HFF-Myc (cell line): ENCODE data around the gene ITPKB.
A peak's percentile ranks its signal among the peaks of the same experiment; 100 is the strongest.

Experiments used
- DNase-seq: peaks from one replicate; pipeline ENCODE4 v3.0.0-alpha.2; 2011; ENCODE audit warnings: low read depth; ENCODE audit errors: extremely low read depth
- H3K4me3 ChIP-seq: replicated peaks from 2 replicates; pipeline ENCODE4 v1.5.1; 2011; ENCODE audit warnings: low read depth, mild to moderate bottlenecking, control low read depth, low read length
- TF ChIP-seq, protein P1 (sequence below): IDR thresholded peaks from 2 replicates; pipeline ENCODE4 v1.5.1; 2012; ENCODE audit warnings: mild to moderate bottlenecking, low read depth, low read length, control low read depth; ENCODE audit errors: missing control alignments

Gene ITPKB

DNA sequence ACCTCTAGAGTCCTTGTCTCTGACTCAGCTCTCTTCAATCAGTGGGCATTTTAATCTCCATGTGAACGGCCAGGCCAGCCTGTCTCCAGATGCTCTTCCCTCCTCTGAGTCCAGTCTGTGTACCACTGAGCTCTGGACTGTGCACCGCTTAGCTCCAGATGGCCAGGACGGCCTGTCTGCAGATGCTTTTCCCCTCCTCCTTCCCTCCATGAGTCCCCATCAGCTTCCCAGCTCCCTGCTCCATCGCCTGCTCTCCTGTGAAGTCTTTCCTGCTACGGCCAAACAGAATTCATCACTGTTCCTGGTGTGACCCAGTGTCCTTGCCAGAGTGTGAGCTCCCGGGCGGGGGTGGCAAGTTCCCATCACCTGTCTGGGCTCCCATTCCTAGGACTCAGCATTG, 148.5 kb downstream of the ITPKB start:
- H3K4me3 ChIP-seq, result no peak overlapping the region
- peak; percentile 59 for DNase-seq
- TF ChIP-seq, protein P1, sequence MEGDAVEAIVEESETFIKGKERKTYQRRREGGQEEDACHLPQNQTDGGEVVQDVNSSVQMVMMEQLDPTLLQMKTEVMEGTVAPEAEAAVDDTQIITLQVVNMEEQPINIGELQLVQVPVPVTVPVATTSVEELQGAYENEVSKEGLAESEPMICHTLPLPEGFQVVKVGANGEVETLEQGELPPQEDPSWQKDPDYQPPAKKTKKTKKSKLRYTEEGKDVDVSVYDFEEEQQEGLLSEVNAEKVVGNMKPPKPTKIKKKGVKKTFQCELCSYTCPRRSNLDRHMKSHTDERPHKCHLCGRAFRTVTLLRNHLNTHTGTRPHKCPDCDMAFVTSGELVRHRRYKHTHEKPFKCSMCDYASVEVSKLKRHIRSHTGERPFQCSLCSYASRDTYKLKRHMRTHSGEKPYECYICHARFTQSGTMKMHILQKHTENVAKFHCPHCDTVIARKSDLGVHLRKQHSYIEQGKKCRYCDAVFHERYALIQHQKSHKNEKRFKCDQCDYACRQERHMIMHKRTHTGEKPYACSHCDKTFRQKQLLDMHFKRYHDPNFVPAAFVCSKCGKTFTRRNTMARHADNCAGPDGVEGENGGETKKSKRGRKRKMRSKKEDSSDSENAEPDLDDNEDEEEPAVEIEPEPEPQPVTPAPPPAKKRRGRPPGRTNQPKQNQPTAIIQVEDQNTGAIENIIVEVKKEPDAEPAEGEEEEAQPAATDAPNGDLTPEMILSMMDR, result no peak

DNA sequence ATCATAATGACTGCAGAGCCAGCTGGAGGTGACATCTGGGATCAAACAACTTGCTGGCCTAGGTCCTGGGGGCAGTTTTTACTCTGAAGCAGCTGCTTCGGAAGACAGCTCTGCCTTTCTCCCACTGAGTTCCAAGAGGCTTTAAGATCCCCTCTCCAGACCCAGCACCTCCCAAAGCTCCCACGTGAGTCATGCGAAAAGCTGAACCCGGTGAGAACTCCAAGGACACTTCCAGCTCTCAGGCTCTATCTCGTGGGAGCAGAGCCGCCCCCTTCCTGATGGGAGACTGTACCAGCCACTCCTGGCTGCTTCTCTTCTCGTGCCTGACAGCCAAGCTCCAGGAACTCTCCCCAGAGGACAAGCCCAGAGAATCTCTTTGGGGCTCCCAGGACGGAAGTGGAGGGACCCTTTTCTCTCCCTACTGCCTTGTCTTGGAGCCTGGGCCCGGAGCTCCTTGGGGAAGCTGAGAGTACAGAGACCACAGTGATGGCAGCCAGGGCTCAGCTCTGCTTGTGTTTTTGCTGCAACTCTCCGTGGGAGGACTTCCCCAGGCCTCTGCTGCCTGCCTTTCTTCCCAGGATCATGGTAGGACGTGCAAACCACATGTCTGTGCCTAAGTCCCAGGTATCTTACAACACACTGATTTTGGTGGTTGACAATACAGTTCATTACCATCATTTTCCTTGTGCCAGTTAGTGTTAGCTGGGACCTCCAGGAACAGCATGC, 149.9 kb downstream of the ITPKB start:
- TF ChIP-seq, protein P1, result no peak
- no peak for DNase-seq
- no peak overlapping the region for H3K4me3 ChIP-seq

GRCh38 chr1:226588484-226588883, 150.6 kb downstream of the ITPKB start:
- TF ChIP-seq, protein P1, result no peak
- H3K4me3 ChIP-seq, result no peak overlapping the region
- no peak for DNase-seq

- TF ChIP-seq, protein P1, result no peak
- DNase-seq, result no peak
- H3K4me3 ChIP-seq, result no peak overlapping the region
Measured at GRCh38 chr1:226586650-226587422, 152.2 kb downstream of the ITPKB start.

DNA sequence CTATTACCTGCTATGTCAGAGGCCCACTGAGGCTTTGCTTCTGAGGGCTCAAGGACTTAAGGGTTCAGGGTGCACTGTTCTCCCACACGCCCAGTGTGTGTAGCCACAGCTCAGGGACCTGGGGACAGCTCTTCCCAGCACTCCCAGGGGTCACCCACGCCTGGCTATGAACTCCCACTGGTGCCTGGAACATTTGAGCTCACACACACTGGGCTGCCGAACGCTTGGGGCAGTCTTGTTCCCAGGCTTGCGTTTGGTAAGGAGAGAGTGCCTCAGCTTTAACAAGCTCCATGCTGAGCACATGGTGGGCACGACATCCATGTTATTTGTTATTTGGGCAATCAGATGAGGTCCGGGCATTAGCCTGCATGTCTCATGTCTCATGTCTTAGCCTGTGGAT, 153.0 kb downstream of the ITPKB start:
- TF ChIP-seq, protein P1, result no peak
- no peak for DNase-seq
- no peak overlapping the region for H3K4me3 ChIP-seq

- no peak for DNase-seq
Measured at GRCh38 chr1:226584164-226584563, 154.9 kb downstream of the ITPKB start.

More at GRCh38 chr1:226584164-226584563, 154.9 kb downstream of the ITPKB start:
- no peak overlapping the region for H3K4me3 ChIP-seq
- TF ChIP-seq, protein P1, result no peak
